HCT116 (cell line): ENCODE data around the gene ASPHD2. TPM values are rescaled to one million over a fixed set of nuclear protein-coding genes. Genes with fewer than 3 reads are reported as not detected.
A peak's percentile ranks its signal among the peaks of the same experiment; 100 is the strongest.

Experiments
- ATAC-seq: fragments of 200-7000 bp; cut with Tn5 transposase; 2 replicates; pipeline ENCODE4 v1.9.1; 2020; ENCODE audit warnings: mild to moderate bottlenecking, moderate library complexity
- BruUV-seq: library from RNA; stranded (reverse); fragments of 400-500 nt; replicated peaks from 2 replicates; lab custom pipeline; 2021; lab: Mats Ljungman, UMichigan
- CTCF ChIA-PET: fragments of 300-600 bp; sonication (Branson Sonifier 250); formaldehyde crosslinking; loops from one replicate; lab custom pipeline; 2021; ENCODE audit warnings: antibody characterized with exemption; lab: Charles Lee
- POLR2A ChIA-PET: fragments of 300-600, 350-600 bp; sonication (Branson Sonifier 250); formaldehyde crosslinking; loops from one replicate; lab custom pipeline; 2021; ENCODE audit warnings: antibody characterized with exemption; lab: Charles Lee
- RAD21 ChIA-PET, 2 experiments: fragments of 300-600 bp; sonication (Branson Sonifier 250); formaldehyde crosslinking; loops; one replicate each; lab custom pipeline; 2023; ENCODE audit warnings: low total read pairs in 2 of 2; ENCODE audit not compliant: uncharacterized antibody in 2 of 2, unreplicated experiment in 2 of 2, low non-redundant PET in 1 of 2; lab: Charles Lee
- DNase-seq: peaks from one replicate; pipeline ENCODE4 v3.0.0-alpha.2; 2010; ENCODE audit warnings: low read depth, low spot score
- H2AFZ ChIP-seq: fragments of 200-600 bp; shearing (Covaris generic), sonication (generic); 2 replicates; pipeline ENCODE4 v1.6.1; 2017; ENCODE audit warnings: low read depth, mixed run types, mixed read lengths, antibody characterized with exemption, low read length; ENCODE audit not compliant: poor library complexity, severe bottlenecking
- H3K27ac ChIP-seq: 2 replicates; pipeline ENCODE4 v1.5.1; 2012; ENCODE audit warnings: low read depth, low read length
- H3K27me3 ChIP-seq: fragments of 200-600 bp; sonication (generic); 2 replicates; pipeline ENCODE4 v1.6.1; 2016; ENCODE audit warnings: mixed run types, low read length, mixed read lengths; ENCODE audit not compliant: insufficient read depth
- H3K36me3 ChIP-seq, 2 experiments: fragments of 200-500 bp in 1 of 2; fragments of 200-600 bp in 1 of 2; sonication (Bioruptor generic) in 1 of 2; sonication (generic) in 1 of 2; 2 replicates each; pipeline versions ENCODE4 v1.5.1 to v1.6.1; 2014 to 2016; ENCODE audit warnings: low read length in 2 of 2, inconsistent platforms in 1 of 2, mixed read lengths in 1 of 2, mixed run types in 1 of 2; ENCODE audit not compliant: insufficient read depth in 2 of 2, control insufficient read depth in 1 of 2
- H3K4me1 ChIP-seq, 2 experiments: fragments of 200-600 bp in 1 of 2; sonication (generic) in 1 of 2; 2 replicates each; pipeline versions ENCODE4 v1.5.1 to v1.6.1; 2012 to 2017; ENCODE audit warnings: low read length in 2 of 2, inconsistent platforms in 1 of 2, mild to moderate bottlenecking in 1 of 2, mixed read lengths in 1 of 2, mixed run types in 1 of 2, moderate library complexity in 1 of 2; ENCODE audit not compliant: insufficient read depth in 2 of 2, control insufficient read depth in 1 of 2
- H3K4me2 ChIP-seq: fragments of 200-600 bp; sonication (generic); 2 replicates; pipeline ENCODE4 v1.6.1; 2017; ENCODE audit warnings: mixed run types, low read length, mixed read lengths
- H3K4me3 ChIP-seq, 2 experiments: fragments of 200-600 bp in 1 of 2; sonication (generic) in 1 of 2; replicated peaks in 1 of 2; 2 replicates each; pipeline ENCODE4 v1.5.1; 2011 to 2016; ENCODE audit warnings: low read length in 2 of 2, control low read depth in 1 of 2, low read depth in 1 of 2, mild to moderate bottlenecking in 1 of 2, mixed read lengths in 1 of 2, mixed run types in 1 of 2
- H3K79me2 ChIP-seq: fragments of 200-600 bp; sonication (generic); 2 replicates; pipeline ENCODE4 v1.6.1; 2017; ENCODE audit warnings: mild to moderate bottlenecking, mixed run types, low read length, moderate library complexity, mixed read lengths; ENCODE audit not compliant: insufficient read depth
- H3K9ac ChIP-seq: fragments of 200-600 bp; sonication (generic); 2 replicates; pipeline ENCODE4 v1.6.1; 2016; ENCODE audit warnings: low read length, mixed read lengths
- H3K9me2 ChIP-seq: fragments of 200-600 bp; sonication (generic), shearing (Covaris generic); 2 replicates; pipeline ENCODE4 v1.6.1; 2017; ENCODE audit warnings: mixed run types, mild to moderate bottlenecking, moderate library complexity; ENCODE audit not compliant: insufficient read depth
- H3K9me3 ChIP-seq, 2 experiments: fragments of 200-500 bp in 1 of 2; fragments of 200-600 bp in 1 of 2; sonication (Bioruptor generic) in 1 of 2; sonication (generic) in 1 of 2; 2 replicates each; pipeline ENCODE4 v1.6.1; 2014 to 2017; ENCODE audit warnings: low read length in 2 of 2, mixed read lengths in 2 of 2, inconsistent platforms in 1 of 2, low read depth in 1 of 2, mild to moderate bottlenecking in 1 of 2, mixed run types in 1 of 2, moderate library complexity in 1 of 2; ENCODE audit not compliant: control insufficient read depth in 1 of 2, insufficient read depth in 1 of 2
- H4K20me1 ChIP-seq: fragments of 200-600 bp; sonication (generic), shearing (Covaris generic); 2 replicates; pipeline ENCODE4 v1.6.1; 2017; ENCODE audit warnings: mixed run types, mild to moderate bottlenecking, moderate library complexity; ENCODE audit not compliant: insufficient read depth
- CBX3 ChIP-seq: IDR thresholded peaks from 2 replicates; pipeline ENCODE4 v1.6.1; 2012; ENCODE audit warnings: low read depth
- CEBPB ChIP-seq: IDR thresholded peaks from 2 replicates; pipeline ENCODE4 v1.6.1; 2012; ENCODE audit warnings: low read depth
- EZH2 ChIP-seq: fragments of 200-600 bp; sonication (generic); IDR thresholded peaks from 2 replicates; pipeline ENCODE4 v1.6.1; 2017; ENCODE audit warnings: antibody characterized with exemption, mixed run types
- FOSL1 ChIP-seq: IDR thresholded peaks from 2 replicates; pipeline ENCODE4 v1.6.1; 2012; ENCODE audit warnings: low read depth
- MAX ChIP-seq: IDR thresholded peaks from 2 replicates; pipeline ENCODE4 v1.6.1; 2012
- RAD21 ChIP-seq: IDR thresholded peaks from 2 replicates; pipeline ENCODE4 v1.6.1; 2012; ENCODE audit warnings: low read depth, mild to moderate bottlenecking
- TCF7L2 ChIP-seq: IDR thresholded peaks from 2 replicates; pipeline ENCODE4 v1.7.0; 2011; ENCODE audit warnings: borderline replicate concordance, inconsistent platforms; ENCODE audit not compliant: insufficient read depth, insufficient read length; ENCODE audit errors: extremely low read depth
- intact Hi-C: fragments of 100-400 bp; cut with micrococcal nuclease; formaldehyde crosslinking; loops from 2 replicates; pipeline ENCODE4 v1.10.0; 2022
- total RNA-seq: library from RNA; stranded (reverse); gene quantifications from one replicate; pipeline ENCODE4 v1.2.1, GENCODE V29; 2021; ENCODE audit not compliant: unreplicated experiment
- TF ChIP-seq, protein P1 (sequence below): IDR thresholded peaks from 2 replicates; pipeline ENCODE4 v1.6.1; 2012

Gene ASPHD2
- total RNA-seq, 1 experiment from 2014 or later = 4.1 TPM

- peaks cover 11 to 14% of the 10 kb centered on the region in 2 experiments for H3K4me1 ChIP-seq
- intact Hi-C loops = no loop called here
- no peaks in the 10 kb centered on the region for H3K36me3 ChIP-seq
- H3K9ac ChIP-seq = no peak overlapping the region
- ChIA-PET CTCF (no interaction called here), RAD21 (no interaction called here), POLR2A (no interaction called here)
- BruUV-seq = no TSS peak
- H3K4me3 ChIP-seq = no peak overlapping the region
- H2AFZ ChIP-seq = no peak overlapping the region
- no peaks in the 10 kb centered on the region for H4K20me1 ChIP-seq
- TF ChIP-seq TCF7L2 (no peak), EZH2 (no peak), MAX (no peak), RAD21 (no peak), CBX3 (no peak), FOSL1 (no peak)
- TF ChIP-seq, protein P1, sequence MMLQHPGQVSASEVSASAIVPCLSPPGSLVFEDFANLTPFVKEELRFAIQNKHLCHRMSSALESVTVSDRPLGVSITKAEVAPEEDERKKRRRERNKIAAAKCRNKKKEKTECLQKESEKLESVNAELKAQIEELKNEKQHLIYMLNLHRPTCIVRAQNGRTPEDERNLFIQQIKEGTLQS = no peak
- H3K27me3 ChIP-seq = peaks cover 70% of the 10 kb centered on the region
- H3K27ac ChIP-seq = no peak overlapping the region
- ATAC-seq = no peak
- no peaks in the 10 kb centered on the region for H3K9me2 ChIP-seq
- H3K4me2 ChIP-seq = no peak overlapping the region
- no peak for DNase-seq
- H3K9me3 ChIP-seq = peaks cover 0 to 4% of the 10 kb centered on the region in 2 experiments; a peak in 1 of 4 replicates
- H3K79me2 ChIP-seq = no peaks in the 10 kb centered on the region
These were observed 14.7 kb upstream of the ASPHD2 start for GRCh38 chr22:26414347-26414746.

GRCh38 chr22:26416256-26416655 lies 12.8 kb upstream of the ASPHD2 start:
- Histone ChIP-seq H3K9me2 (no peaks in the 10 kb centered on the region), H3K27me3 (peaks cover 66% of the 10 kb centered on the region), H3K9me3 (0 out of 4 replicates have a peak, but pooled peaks cover 0 to under 1% of the 10 kb centered on the region in 2 experiments), H3K36me3 (no peaks in the 10 kb centered on the region), H3K9ac (no peak overlapping the region), H4K20me1 (no peaks in the 10 kb centered on the region), H3K4me2 (peak overlapping the region; percentile 49; the same call in 1 of the 2 replicates), H3K79me2 (no peaks in the 10 kb centered on the region), H3K4me1 (peaks cover 11 to 14% of the 10 kb centered on the region in 2 experiments), H3K27ac (no peak overlapping the region), H3K4me3 (no peak overlapping the region), H2AFZ (no peak overlapping the region)
- BruUV-seq = no TSS peak
- RAD21 ChIA-PET = no interaction called here
- intact Hi-C loops = no loop called here
- ATAC-seq = no peak
- TF ChIP-seq MAX = no peak
- no peak for TF ChIP-seq CEBPB
- TF ChIP-seq FOSL1 = no peak
- CTCF ChIA-PET = no interaction called here
- no peak for DNase-seq
- POLR2A ChIA-PET = no interaction called here
